ENCODE results near the gene CHCHD5.

GRCh38 chr2:112566104-112566503 is 18.3 kb upstream of the CHCHD5 start:
- TF ChIP-seq EZH2 (IDR thresholded peaks at IDR 0.05; ENCODE audit: borderline replicate concordance, control insufficient read depth, low read depth, low read length), result no peak
- no peak for TF ChIP-seq POLR2A (IDR thresholded peaks at IDR 0.05; ENCODE audit: low read depth, low read length)
- no peak for TF ChIP-seq ZNF274 (IDR thresholded peaks at IDR 0.05; ENCODE audit: insufficient read depth, insufficient read length)
